Measurements from ENCODE around the gene KCNK10.

DNA sequence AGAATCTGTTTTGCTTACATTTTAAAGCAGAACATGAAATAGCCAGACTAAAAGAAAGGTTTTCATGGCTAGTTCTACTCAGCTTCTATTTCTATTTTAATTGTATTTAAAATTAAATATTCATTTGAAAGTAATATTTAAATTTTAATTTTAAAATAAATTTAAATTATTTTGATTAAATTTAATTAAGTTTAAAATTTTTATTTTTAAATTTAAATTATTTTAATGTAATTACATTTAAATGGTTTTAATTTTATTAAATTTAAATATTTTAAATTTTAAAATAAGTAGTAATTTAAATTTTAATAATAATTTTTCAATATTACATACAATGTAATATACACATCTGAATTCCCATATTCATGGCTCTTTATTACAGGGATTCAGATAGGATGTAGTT, 17.3 kb upstream of the KCNK10 start:
- TF ChIP-seq, protein P1, sequence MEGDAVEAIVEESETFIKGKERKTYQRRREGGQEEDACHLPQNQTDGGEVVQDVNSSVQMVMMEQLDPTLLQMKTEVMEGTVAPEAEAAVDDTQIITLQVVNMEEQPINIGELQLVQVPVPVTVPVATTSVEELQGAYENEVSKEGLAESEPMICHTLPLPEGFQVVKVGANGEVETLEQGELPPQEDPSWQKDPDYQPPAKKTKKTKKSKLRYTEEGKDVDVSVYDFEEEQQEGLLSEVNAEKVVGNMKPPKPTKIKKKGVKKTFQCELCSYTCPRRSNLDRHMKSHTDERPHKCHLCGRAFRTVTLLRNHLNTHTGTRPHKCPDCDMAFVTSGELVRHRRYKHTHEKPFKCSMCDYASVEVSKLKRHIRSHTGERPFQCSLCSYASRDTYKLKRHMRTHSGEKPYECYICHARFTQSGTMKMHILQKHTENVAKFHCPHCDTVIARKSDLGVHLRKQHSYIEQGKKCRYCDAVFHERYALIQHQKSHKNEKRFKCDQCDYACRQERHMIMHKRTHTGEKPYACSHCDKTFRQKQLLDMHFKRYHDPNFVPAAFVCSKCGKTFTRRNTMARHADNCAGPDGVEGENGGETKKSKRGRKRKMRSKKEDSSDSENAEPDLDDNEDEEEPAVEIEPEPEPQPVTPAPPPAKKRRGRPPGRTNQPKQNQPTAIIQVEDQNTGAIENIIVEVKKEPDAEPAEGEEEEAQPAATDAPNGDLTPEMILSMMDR (IDR thresholded peaks at IDR 0.05): no peak
- no peak for TF ChIP-seq POLR2A (IDR thresholded peaks at IDR 0.05)
